ENCODE data around the gene KCTD16.

The KCTD16 gene

GRCh38 chr5:144167998-144168397, 2.7 kb upstream of the KCTD16 start:
- no peak for DNase-seq

GRCh38 chr5:144169904-144170275, 783 bp upstream of the KCTD16 start:
- no peak for DNase-seq

DNA sequence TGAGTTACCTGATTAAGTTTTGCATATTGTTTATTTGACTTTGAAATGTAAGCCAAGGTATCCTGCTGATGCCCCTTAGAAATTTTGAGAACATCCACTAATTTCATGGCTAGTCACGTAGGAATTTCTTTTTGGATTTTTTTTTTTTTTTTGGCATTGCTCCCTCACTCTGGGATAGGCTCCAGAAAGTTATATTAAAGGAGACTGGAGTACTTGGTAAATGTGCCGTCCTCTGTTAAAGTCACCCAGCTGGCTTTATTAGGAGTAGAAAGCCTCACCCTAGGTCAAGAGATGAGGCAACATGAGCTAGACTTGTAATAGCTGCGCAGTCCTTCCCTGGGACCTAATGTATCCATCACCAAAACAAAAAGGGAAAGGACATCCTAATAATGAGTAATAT, 3.1 kb downstream of the KCTD16 start:
- DNase-seq: peak; percentile 69

- DNase-seq: no peak
Observed at GRCh38 chr5:144177548-144177947, 6.9 kb downstream of the KCTD16 start.

DNA sequence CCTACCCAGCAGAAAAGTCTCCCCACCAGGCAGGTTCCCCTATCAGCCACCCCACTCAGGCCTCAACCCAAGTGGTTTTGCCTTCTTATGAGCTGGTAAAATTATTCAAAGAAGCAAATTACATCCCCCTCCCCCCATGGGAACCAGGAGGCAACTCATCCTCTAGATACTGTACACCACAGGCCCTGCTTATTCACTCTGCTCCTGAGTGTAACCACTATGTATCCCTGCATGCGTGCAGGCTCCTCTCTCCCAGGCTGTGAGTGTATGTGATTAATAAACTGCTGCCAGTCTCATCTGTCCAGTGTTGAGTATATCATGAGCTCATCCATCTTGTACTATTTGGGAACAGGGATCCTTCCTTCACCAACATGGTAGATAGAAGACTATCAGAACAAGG, 8.6 kb downstream of the KCTD16 start:
- no peak for DNase-seq

DNA sequence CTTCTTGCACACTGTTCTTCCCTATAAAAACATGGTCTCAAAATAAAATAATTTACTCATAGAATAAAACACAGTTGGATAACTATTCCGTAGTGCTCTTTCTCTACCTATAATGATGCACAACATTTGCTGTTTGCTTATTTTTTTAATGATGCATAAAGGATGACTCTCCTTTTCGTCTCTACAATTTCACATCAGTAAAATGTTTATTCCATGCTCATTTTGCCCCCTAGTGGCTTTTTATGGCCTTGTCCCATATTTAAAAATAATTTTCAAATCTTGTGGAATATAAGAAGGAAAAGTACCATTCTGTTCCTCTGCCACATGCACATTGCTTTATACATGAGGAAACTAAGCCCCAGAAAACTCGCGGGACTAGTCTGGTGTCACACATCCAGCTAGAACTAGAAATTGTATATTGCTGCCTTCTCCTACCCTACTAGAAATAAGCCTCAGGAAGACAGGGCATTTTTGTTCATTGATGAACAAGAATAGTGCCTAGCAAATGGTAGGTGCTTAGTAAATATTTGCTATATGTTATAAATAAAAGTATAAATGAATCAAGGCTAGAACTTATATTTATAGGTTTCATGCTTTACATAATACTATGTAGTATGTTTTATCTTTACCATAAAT, 12.7 kb downstream of the KCTD16 start:
- DNase-seq: peak; percentile 13

- peak; percentile 13 for DNase-seq
Observed at GRCh38 chr5:144187699-144188294, 17.1 kb downstream of the KCTD16 start.

GRCh38 chr5:144189800-144190429, 19.2 kb downstream of the KCTD16 start:
- DNase-seq: no peak

GRCh38 chr5:144191531-144191930, 20.9 kb downstream of the KCTD16 start:
- no peak for DNase-seq

GRCh38 chr5:144191998-144192397, 21.3 kb downstream of the KCTD16 start:
- peak; percentile 8 for DNase-seq

DNA sequence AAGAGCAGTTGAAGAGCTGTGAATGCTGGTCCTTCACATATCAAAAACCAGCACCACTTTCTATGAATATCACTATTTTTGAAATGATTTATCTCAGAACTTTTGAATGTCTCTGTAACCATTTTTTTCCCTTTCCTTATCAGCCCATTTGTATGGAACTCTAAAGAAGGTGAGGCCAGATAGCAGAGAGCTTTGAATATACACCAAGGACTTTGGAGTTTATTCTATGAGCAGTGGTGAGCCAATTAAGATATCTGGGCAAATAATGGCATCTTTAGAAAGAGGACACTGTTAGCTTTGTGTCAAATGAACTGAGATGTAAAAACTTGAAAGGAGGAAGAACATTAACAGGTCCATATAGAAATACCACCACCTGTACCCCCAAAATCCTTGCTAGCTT, 22.0 kb downstream of the KCTD16 start:
- no peak for DNase-seq

GRCh38 chr5:144194144-144194543, 23.5 kb downstream of the KCTD16 start:
- DNase-seq: no peak

- DNase-seq: no peak
Observed at GRCh38 chr5:144195448-144195847, 24.8 kb downstream of the KCTD16 start.

DNA sequence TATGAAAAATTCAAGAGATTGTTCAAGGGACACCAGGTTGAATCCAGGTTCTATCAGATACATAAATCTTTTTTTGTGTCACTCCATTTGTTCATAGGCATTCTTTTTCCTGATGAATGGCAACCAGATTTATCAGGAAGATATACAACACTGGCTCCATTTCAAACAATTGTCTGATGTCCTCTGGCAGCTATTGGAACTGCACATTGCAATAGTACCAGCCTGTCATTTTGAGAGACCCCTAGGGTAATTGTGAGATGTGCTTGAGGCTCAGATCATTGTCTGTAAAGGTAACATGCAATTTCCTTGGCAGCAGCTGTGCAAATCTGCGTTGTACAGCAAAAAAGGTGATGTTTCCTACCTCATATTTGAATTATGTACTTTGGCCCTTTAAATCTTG, 25.9 kb downstream of the KCTD16 start:
- no peak for DNase-seq

- no peak for DNase-seq
Observed at GRCh38 chr5:144198386-144198785, 27.7 kb downstream of the KCTD16 start.

DNA sequence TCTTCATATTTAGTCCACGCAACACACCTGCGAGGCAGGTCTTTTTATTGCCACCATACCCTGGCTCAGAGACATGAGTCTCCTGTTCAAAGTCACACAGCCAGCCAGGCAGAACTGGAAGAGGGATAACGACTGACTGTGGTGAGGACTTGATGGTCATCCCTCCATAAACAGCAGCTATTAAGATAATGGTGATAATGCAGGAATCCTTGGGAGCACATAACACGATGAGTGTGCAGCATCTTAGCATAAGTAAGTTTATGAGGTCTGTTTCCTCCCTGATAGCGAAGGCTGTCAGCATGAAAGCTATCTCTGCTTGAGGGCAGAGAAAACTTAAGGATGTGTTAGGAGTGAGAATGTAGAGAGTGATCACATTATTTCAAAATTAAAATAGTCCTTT, 30.9 kb downstream of the KCTD16 start:
- no peak for DNase-seq

- no peak for DNase-seq
Observed at GRCh38 chr5:144202072-144202471, 31.4 kb downstream of the KCTD16 start.

GRCh38 chr5:144202726-144203125, 32.1 kb downstream of the KCTD16 start:
- no peak for DNase-seq

GRCh38 chr5:144203750-144204596, 33.3 kb downstream of the KCTD16 start:
- peak; percentile 42 for DNase-seq

DNA sequence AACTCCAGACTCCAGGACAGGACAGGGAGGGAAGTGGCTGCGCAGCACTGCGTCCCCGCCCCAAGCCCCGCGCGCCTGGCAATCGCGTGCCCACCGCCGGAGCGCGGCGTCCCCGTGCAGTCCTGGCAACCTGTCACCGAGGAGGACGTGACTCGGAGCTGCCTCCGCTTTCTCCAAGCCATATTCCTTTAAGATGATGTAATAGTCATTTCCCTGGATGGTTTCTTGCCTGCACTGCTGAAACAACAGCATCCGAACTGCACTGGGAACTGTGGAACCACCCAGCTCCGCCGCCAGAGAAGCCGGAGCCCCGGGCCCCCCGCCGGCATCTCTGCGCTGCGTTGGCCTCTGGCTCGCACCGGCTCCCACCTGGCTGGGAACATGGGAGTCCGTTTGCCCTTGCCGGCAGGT, 34.5 kb downstream of the KCTD16 start:
- no peak for DNase-seq

- no peak for DNase-seq
Observed at GRCh38 chr5:144206141-144206540, 35.5 kb downstream of the KCTD16 start.

DNA sequence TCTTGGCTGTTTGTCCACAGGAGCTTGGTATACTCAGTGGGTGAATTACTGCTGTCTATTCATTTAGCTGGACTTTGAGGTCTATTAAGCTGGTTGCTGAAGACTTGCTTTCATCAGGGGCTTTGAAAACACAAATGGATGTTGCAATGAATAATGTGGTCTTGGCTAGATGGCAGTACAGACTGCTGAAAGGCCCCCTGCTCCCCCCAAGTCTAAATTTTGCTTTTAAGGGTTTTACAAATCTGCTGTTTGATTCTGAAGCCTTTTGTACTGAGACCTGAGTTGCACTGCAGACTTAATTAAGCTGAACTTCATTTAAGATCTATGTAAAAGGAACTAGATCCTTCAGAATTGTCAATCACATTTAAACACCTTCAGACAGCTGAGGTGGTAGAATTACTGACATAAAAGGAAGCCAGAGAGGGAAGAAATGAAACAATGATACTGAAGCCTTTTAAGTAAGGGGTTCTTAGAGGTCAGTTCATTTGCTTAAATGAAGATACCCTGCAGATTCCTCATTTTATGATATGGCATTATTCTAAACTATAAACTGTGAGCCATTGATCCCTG, 37.3 kb downstream of the KCTD16 start:
- DNase-seq: no peak

DNA sequence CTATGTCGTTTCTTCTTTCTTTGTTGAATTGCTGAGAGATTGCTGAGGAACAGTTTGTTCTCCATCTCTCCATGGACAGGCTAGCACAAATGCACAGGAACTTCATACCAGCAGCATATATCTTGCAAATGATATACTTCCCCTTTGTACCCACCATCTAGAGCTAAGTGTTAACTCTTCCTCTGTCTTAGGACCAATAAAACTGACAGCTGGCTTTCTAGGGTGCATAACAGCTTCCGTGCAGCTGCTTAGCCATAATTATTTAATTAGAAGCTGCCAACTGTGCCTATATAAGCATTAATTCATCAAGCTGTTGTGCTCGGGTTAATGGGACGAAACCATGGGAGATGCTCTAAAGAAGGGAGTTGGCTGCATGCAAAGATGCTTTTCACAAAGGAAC, 38.7 kb downstream of the KCTD16 start:
- no peak for DNase-seq

Data from NCI-H526 treated with DMSO at 0.1 percent for 48 hours (cell line).